LNCaP clone FGC (cell line): ENCODE results near the gene PDE4D.

Experiments used
- DNase-seq: peaks from one replicate; pipeline ENCODE4 v3.0.0-alpha.2; 2011; ENCODE audit warnings: low read depth
- H3K4me3 ChIP-seq: 2 replicates; pipeline ENCODE4 v1.5.1; 2011; ENCODE audit warnings: mild to moderate bottlenecking, low read depth, low read length, control low read depth
- CTCF ChIP-seq: IDR thresholded peaks from 2 replicates; pipeline ENCODE4 v1.5.1; 2012; ENCODE audit warnings: mild to moderate bottlenecking; ENCODE audit not compliant: control insufficient read depth, insufficient read depth; ENCODE audit errors: extremely low read depth

PDE4D gene

DNA sequence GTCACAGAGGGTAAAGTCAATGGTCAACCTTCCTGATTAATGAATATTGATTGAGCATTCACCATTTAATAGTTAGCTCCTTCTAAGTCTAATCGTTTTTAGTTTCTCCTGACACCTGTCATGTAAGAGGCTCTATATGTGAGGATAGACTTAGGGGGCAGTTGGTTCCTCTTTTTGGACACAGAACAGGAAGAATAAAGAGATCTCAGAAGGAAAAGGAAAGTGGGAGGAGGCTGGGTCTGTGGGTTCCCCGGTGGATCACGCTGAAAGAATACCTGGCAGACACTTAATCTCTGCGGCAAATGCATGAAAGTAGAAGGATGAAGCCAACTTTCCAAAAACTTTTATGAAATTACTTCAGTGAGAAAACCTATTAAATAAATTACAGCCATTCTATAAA lies 98.4 kb downstream of the PDE4D start:
- H3K4me3 ChIP-seq = no peak overlapping the region
- DNase-seq = no peak
- no peak for TF ChIP-seq CTCF

- no peak for DNase-seq
- TF ChIP-seq CTCF = no peak
- H3K4me3 ChIP-seq = no peak overlapping the region
Measured at GRCh38 chr5:59792983-59793585, 100.4 kb downstream of the PDE4D start.

DNA sequence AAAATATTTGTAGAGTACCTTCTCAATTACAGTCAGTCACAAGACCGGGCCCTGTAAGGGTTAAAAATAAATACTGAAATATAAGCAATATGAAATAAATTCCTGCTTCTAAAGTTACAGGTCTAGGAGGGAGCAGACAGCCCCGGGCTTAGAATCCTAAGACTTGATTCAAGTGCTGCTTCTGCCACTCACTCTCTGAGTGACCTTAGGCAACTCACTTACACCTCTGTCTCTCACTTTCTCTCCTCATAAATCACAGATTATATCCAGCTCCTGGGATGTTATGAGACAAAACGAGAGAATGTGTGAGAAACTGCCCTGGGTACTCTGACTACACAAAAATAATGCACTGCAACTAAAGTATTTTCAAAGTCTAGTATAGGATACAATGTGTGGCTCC lies 101.9 kb downstream of the PDE4D start:
- no peak for TF ChIP-seq CTCF
- no peak for DNase-seq
- H3K4me3 ChIP-seq = no peak overlapping the region

- peak; percentile 69 for DNase-seq
- H3K4me3 ChIP-seq = peak overlapping the region; percentile 5
- TF ChIP-seq CTCF = no peak
Measured at GRCh38 chr5:59790776-59791475, 102.6 kb downstream of the PDE4D start.

DNA sequence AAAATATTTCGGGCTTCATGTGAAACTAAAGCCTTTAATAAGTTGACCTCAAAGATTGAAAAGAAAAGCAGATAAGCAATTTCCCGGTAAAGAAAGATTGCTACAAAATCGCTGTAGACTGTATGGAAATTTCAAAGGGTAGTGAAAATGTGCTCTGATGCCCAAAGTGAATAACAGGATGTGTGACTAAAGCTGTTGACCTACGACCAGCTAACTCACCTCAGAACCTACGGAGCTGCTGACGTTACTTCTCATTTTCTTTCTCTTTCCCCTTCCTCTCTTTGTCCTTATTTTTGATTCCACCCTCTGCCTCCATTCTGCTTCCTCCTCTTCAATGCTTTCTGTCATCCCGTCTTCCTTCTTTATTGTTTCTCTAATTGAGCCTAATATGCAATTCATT lies 103.2 kb downstream of the PDE4D start:
- DNase-seq = no peak
- peak overlapping the region; percentile 5 for H3K4me3 ChIP-seq
- no peak for TF ChIP-seq CTCF

GRCh38 chr5:59789894-59790293 lies 103.6 kb downstream of the PDE4D start:
- DNase-seq = no peak
- H3K4me3 ChIP-seq = no peak overlapping the region
- no peak for TF ChIP-seq CTCF

- DNase-seq = no peak
- 0 out of 2 replicates have a peak, but pooled peaks have one; percentile 2 for TF ChIP-seq CTCF
- H3K4me3 ChIP-seq = no peak overlapping the region
Measured at GRCh38 chr5:59789197-59789596, 104.3 kb downstream of the PDE4D start.
